IMR-90 (cell line): ENCODE measurements around the gene RUNX1. TPM values are rescaled to one million over a fixed set of nuclear protein-coding genes. Genes with fewer than 3 reads are reported as not detected.

Experiments
- ATAC-seq: fragments of 200-7000 bp; cut with Tn5 transposase; 2 replicates; pipeline ENCODE4 v1.9.1; 2020; ENCODE audit warnings: low read depth, mild to moderate bottlenecking, moderate library complexity
- BruUV-seq: library from RNA; stranded (reverse); fragments of 400-500 nt; replicated peaks from 2 replicates; lab custom pipeline; 2021; lab: Mats Ljungman, UMichigan
- CTCF ChIA-PET: fragments of 300-600 bp; formaldehyde crosslinking; extraction: SDS; loops from one replicate; lab custom pipeline; 2021; ENCODE audit warnings: antibody characterized with exemption; lab: Yijun Ruan, JAX
- POLR2A ChIA-PET: fragments of 300-600 bp; sonication (Branson Sonifier 250); formaldehyde crosslinking; loops from one replicate; lab custom pipeline; 2022; ENCODE audit warnings: antibody characterized with exemption; ENCODE audit not compliant: unreplicated experiment; lab: Charles Lee
- DNase-seq: peaks from one replicate; pipeline ENCODE4 v3.0.0; 2013
- H2AFZ ChIP-seq: replicated peaks from 2 replicates; pipeline ENCODE3; 2013; ENCODE audit warnings: low read length, mild to moderate bottlenecking; ENCODE audit not compliant: poor library complexity
- H2AK5ac ChIP-seq: 2 replicates; pipeline ENCODE4 v1.6.1; 2013; ENCODE audit warnings: low read depth, low read length, inconsistent platforms
- H2AK9ac ChIP-seq: replicated peaks from 2 replicates; pipeline ENCODE3; 2013; ENCODE audit warnings: mild to moderate bottlenecking, low read depth, low read length, moderate library complexity; ENCODE audit not compliant: poor library complexity
- H2BK120ac ChIP-seq: 2 replicates; pipeline ENCODE4 v1.6.1; 2013; ENCODE audit warnings: low read depth, low read length, inconsistent platforms
- H2BK15ac ChIP-seq: 3 replicates; pipeline ENCODE4 v1.6.1; 2013; ENCODE audit warnings: low read depth, low read length, inconsistent platforms
- H2BK20ac ChIP-seq: 2 replicates; pipeline ENCODE4 v1.6.1; 2013; ENCODE audit warnings: low read depth, mild to moderate bottlenecking, inconsistent platforms, low read length, moderate library complexity
- H2BK5ac ChIP-seq: 2 replicates; pipeline ENCODE4 v1.6.1; 2013; ENCODE audit warnings: mild to moderate bottlenecking, low read depth, low read length, inconsistent platforms; ENCODE audit not compliant: poor library complexity, severe bottlenecking
- H3K14ac ChIP-seq: replicated peaks from 2 replicates; pipeline ENCODE4 v1.6.1; 2013; ENCODE audit warnings: low read depth, low read length, inconsistent platforms
- H3K18ac ChIP-seq: 2 replicates; pipeline ENCODE4 v1.6.1; 2013; ENCODE audit warnings: low read depth, low read length, control low read depth
- H3K23ac ChIP-seq: 2 replicates; pipeline ENCODE4 v1.6.1; 2013; ENCODE audit warnings: low read depth, low read length, inconsistent platforms
- H3K27ac ChIP-seq: 2 replicates; pipeline ENCODE4 v1.5.1; 2013; ENCODE audit warnings: mild to moderate bottlenecking, control low read depth, low read length; ENCODE audit not compliant: insufficient read depth
- H3K27me3 ChIP-seq: 2 replicates; pipeline ENCODE4 v1.6.1; 2013; ENCODE audit warnings: low read length; ENCODE audit not compliant: control insufficient read depth, insufficient read depth
- H3K36me3 ChIP-seq: 2 replicates; pipeline ENCODE4 v1.6.1; 2013; ENCODE audit warnings: low read length, mixed read lengths; ENCODE audit not compliant: control insufficient read depth, insufficient read depth
- H3K4ac ChIP-seq: 2 replicates; pipeline ENCODE4 v1.6.1; 2013; ENCODE audit warnings: low read depth, low read length, inconsistent platforms
- H3K4me1 ChIP-seq: 2 replicates; pipeline ENCODE4 v1.6.1; 2013; ENCODE audit warnings: low read length, mixed read lengths; ENCODE audit not compliant: control insufficient read depth, insufficient read depth
- H3K4me2 ChIP-seq: 2 replicates; pipeline ENCODE4 v1.6.1; 2013; ENCODE audit warnings: low read depth, mild to moderate bottlenecking, control low read depth, low read length, moderate library complexity
- H3K4me3 ChIP-seq: 2 replicates; pipeline ENCODE4 v1.5.1; 2013; ENCODE audit warnings: low read depth, mild to moderate bottlenecking, control low read depth, low read length, moderate library complexity; ENCODE audit not compliant: insufficient read depth
- H3K56ac ChIP-seq: 2 replicates; pipeline ENCODE4 v1.6.1; 2013; ENCODE audit warnings: low read length, inconsistent platforms; ENCODE audit not compliant: insufficient read depth; ENCODE audit errors: extremely low read depth
- H3K79me1 ChIP-seq, 2 experiments: 2 replicates each; pipeline ENCODE4 v1.6.1; 2013; ENCODE audit warnings: low read length in 2 of 2, inconsistent platforms in 1 of 2, low read depth in 1 of 2
- H3K9ac ChIP-seq: 2 replicates; pipeline ENCODE4 v1.6.1; 2013; ENCODE audit warnings: low read depth, low read length, control low read depth
- H3K9me1 ChIP-seq: 2 replicates; pipeline ENCODE4 v1.6.1; 2013; ENCODE audit warnings: low read length, inconsistent platforms; ENCODE audit not compliant: insufficient read depth
- H3K9me3 ChIP-seq: 2 replicates; pipeline ENCODE4 v1.6.1; 2013; ENCODE audit warnings: low read length; ENCODE audit not compliant: control insufficient read depth, insufficient read depth
- H4K20me1 ChIP-seq: 2 replicates; pipeline ENCODE4 v1.6.1; 2013; ENCODE audit warnings: low read length, inconsistent platforms; ENCODE audit not compliant: insufficient read depth
- H4K5ac ChIP-seq: 2 replicates; pipeline ENCODE4 v1.6.1; 2013; ENCODE audit warnings: mild to moderate bottlenecking, low read depth, low read length, control low read depth
- H4K8ac ChIP-seq, 2 experiments: 2 replicates each; pipeline ENCODE4 v1.6.1; 2013; ENCODE audit warnings: low read depth in 2 of 2, low read length in 2 of 2, control low read depth in 1 of 2, inconsistent platforms in 1 of 2
- H4K91ac ChIP-seq: 2 replicates; pipeline ENCODE4 v1.6.1; 2013; ENCODE audit warnings: low read depth, low read length, inconsistent platforms; ENCODE audit not compliant: insufficient read depth
- CEBPB ChIP-seq: IDR thresholded peaks from 2 replicates; pipeline ENCODE4 v1.6.1; 2012; ENCODE audit warnings: low read depth, low read length, improper control_type of control experiment
- CHD1 ChIP-seq: IDR thresholded peaks from 2 replicates; pipeline ENCODE4 v1.6.1; 2012; ENCODE audit warnings: low read depth, low read length, improper control_type of control experiment
- FOS ChIP-seq: fragments of 150-350 bp; IDR thresholded peaks from 2 replicates; pipeline ENCODE4 v1.6.1; 2016; ENCODE audit warnings: low read depth, low read length
- MAZ ChIP-seq: IDR thresholded peaks from 2 replicates; pipeline ENCODE4 v1.6.1; 2012; ENCODE audit warnings: low read depth, mild to moderate bottlenecking, low read length, improper control_type of control experiment, moderate library complexity, borderline replicate concordance
- MXI1 ChIP-seq: IDR thresholded peaks from 2 replicates; pipeline ENCODE4 v1.6.1; 2012; ENCODE audit warnings: low read depth, mild to moderate bottlenecking, low read length, moderate library complexity, borderline replicate concordance
- NFE2L2 ChIP-seq: fragments of 150-350 bp; IDR thresholded peaks from 2 replicates; pipeline ENCODE4 v1.6.1; 2016; ENCODE audit warnings: low read depth, mild to moderate bottlenecking, low read length
- POLR2A ChIP-seq: IDR thresholded peaks from 2 replicates; pipeline ENCODE4 v1.6.1; 2012; ENCODE audit warnings: mild to moderate bottlenecking, low read depth, low read length
- RAD21 ChIP-seq: IDR thresholded peaks from 2 replicates; pipeline ENCODE4 v1.6.1; 2012; ENCODE audit warnings: low read length, improper control_type of control experiment
- SMC3 ChIP-seq: fragments of 150-350 bp; IDR thresholded peaks from 2 replicates; pipeline ENCODE4 v1.6.1; 2016; ENCODE audit warnings: low read depth, mild to moderate bottlenecking, antibody characterized with exemption, low read length, moderate library complexity
- WGBS, 2 experiments: methylation state at CpG; one replicate each; pipeline versions ENCODE4 v1.1.5 to v1.1.7; 2013; ENCODE audit warnings: missing lambda C conversion rate in 2 of 2; ENCODE audit not compliant: insufficient read length in 1 of 2; ENCODE audit errors: extremely low coverage in 2 of 2; 5-methylcytosine and 5-hydroxymethylcytosine counted together
- dilution Hi-C: fragments of 300-500 bp; cut with HindIII; formaldehyde crosslinking; loops from one replicate; pipeline ENCODE4 v1.14.3; 2018; ENCODE audit warnings: low sequenced_read_pairs; ENCODE audit not compliant: unreplicated experiment
- in situ Hi-C: fragments of 300-500 bp; cut with MboI; formaldehyde crosslinking; loops from 3 replicates; pipeline ENCODE4 v1.14.3; 2019; ENCODE audit warnings: low sequenced_read_pairs, inconsistent platforms, mixed read lengths
- intact Hi-C: fragments of 100-400 bp; cut with micrococcal nuclease; formaldehyde crosslinking; loops from 2 replicates; pipeline ENCODE4 v1.10.0; 2022
- polyA plus RNA-seq, 3 experiments: library from polyadenylated mRNA; depleted of rRNA; stranded (reverse); fragments of >200 nt; gene quantifications; 2 replicates each; pipeline ENCODE4 v1.2.3, GENCODE V29; 2012; ENCODE audit warnings: low replicate concordance in 1 of 3
- total RNA-seq: library from RNA; depleted of rRNA; stranded (reverse); fragments of >200 nt; gene quantifications from 2 replicates; pipeline ENCODE4 v1.2.3, GENCODE V29; 2012
- TF ChIP-seq, protein P1 (sequence below): fragments of 150-350 bp; IDR thresholded peaks from 2 replicates; pipeline ENCODE4 v1.6.1; 2017; ENCODE audit warnings: mild to moderate bottlenecking, antibody characterized with exemption, low read length, low read depth
- TF ChIP-seq, protein P2 (sequence below): fragments of 150-350 bp; IDR thresholded peaks from 2 replicates; pipeline ENCODE4 v1.6.1; 2016; ENCODE audit warnings: low read depth, mild to moderate bottlenecking, low read length, moderate library complexity, borderline replicate concordance
- TF ChIP-seq, protein P3 (sequence below): conservative IDR thresholded peaks from 2 replicates; pipeline ENCODE4 v1.5.1; 2012; ENCODE audit warnings: mild to moderate bottlenecking, low read depth, low read length, improper control_type of control experiment

The RUNX1 gene
- total and polyA plus RNA-seq, 2 of the 4 experiments (the other 2 are of a cell fraction): 34.5 to 56.5 TPM

DNA sequence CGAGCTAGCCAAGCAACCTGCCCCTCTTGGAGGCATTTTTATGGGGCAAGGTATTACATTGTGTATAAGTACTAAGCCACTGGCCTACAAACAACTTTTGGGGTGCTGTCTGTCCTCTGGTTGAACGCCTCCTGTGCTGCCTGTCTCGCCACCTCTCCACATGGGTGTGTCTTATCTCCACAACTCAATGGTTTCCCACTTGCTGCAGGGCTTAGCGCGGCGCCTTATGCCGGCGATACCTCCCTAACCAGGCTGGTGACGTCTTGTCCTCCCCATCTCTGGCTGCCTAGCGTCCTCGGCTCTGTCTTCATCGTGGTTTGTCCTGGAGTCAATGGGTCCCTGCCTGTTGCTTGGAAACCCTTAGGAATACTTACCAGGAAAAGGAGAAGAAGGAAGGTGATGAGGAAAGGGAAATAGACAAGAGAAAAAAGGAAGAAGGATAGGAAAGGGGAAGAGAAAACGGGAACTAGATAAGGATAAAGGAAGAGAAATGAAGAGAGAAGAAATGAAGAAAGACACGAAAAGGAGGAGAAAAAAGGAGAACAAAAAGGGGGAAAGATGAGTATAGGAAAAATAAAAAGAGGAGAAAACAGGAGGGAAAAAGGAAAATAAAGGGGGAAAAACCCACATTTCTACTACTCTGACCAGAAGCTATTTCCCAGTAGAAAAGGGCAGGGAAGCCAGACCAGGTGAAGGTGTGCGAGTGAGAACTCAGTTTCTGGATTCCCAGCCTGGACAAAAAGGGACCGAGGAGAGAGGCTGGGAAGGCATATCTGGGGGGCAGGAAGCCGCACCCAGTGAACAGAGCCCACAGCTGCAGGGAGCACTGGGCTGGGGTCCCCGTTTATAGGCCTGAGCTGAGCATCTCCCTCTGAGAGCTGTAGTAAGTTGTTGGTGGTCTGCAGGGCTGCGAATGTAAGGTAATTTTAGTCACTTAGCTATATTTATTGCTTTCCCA lies 294.1 kb downstream of the RUNX1 start (continued):
- TF ChIP-seq CEBPB: no peak

DNA sequence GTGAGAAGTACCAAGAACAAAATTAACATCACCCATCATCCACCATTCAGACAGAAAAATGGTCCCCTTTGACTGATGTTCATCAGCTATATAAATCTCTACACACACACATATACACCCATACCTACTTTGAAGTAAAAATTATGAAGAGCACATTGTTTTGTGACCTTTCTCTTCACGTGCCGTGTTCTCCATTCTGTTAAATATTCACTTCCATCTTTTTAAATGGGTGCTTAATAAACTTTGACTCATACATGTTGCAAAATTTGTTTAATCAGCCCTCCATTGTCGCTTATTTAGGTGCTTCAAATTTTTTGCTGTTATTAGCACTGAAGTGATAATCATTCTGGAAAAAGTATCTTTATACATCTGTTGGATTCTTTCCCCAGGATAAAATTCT lies 300.2 kb downstream of the RUNX1 start:
- DNase-seq: no peak
- intact Hi-C loops: loop anchor here (5.0 to 10.0 kb wide), 4 partner anchors 98 to 896 kb away; partner anchors contain the start of gene RUNX1
- Histone ChIP-seq H2BK5ac (no peak overlapping the region), H2BK120ac (no peak overlapping the region), H3K56ac (no peak overlapping the region), H3K9me3 (no peaks in the 10 kb centered on the region), H3K23ac (no peak overlapping the region), H3K27ac (no peak overlapping the region), H3K4me3 (no peak overlapping the region), H3K4me1 (0 out of 2 replicates have a peak, but pooled peaks cover 1% of the 10 kb centered on the region), H3K79me1 (peaks cover 0 to 7% of the 10 kb centered on the region in 2 experiments; a peak in 2 of 4 replicates), H3K4ac (no peak overlapping the region), H2AFZ (no peak overlapping the region), H3K18ac (no peak overlapping the region), H2AK5ac (no peak overlapping the region), H4K8ac (no peak overlapping the region), H4K5ac (no peak overlapping the region), H3K4me2 (no peak overlapping the region), H2BK20ac (no peak overlapping the region), H3K14ac (no peak overlapping the region), H4K91ac (no peak overlapping the region), H4K20me1 (no peaks in the 10 kb centered on the region), H3K9ac (no peak overlapping the region), H2AK9ac (no peak overlapping the region), H2BK15ac (no peak overlapping the region), H3K9me1 (no peaks in the 10 kb centered on the region; the same call in 1 of the 2 replicates), H3K27me3 (peaks cover under 1% of the 10 kb centered on the region; the same call in 1 of the 2 replicates), H3K36me3 (no peaks in the 10 kb centered on the region)
- BruUV-seq: no TSS peak
- ATAC-seq: no peak
- 90% methylated on average over 2 of the region's 3 CpGs; no CpG with 5 or more reads in 1 of the 2 experiments for WGBS, 2 experiments
- ChIA-PET CTCF (no interaction called here), POLR2A (no interaction called here)
- in situ Hi-C loops: loop anchor here (5.0 to 25.0 kb wide), 4 partner anchors 128 to 1188 kb away; no protein-coding TSS in a partner anchor
- dilution Hi-C loops: no loop called here
- TF ChIP-seq SMC3 (no peak), MXI1 (no peak), FOS (no peak), NFE2L2 (no peak), MAZ (no peak), CHD1 (no peak), POLR2A (no peak), RAD21 (no peak)
- TF ChIP-seq, protein P1, sequence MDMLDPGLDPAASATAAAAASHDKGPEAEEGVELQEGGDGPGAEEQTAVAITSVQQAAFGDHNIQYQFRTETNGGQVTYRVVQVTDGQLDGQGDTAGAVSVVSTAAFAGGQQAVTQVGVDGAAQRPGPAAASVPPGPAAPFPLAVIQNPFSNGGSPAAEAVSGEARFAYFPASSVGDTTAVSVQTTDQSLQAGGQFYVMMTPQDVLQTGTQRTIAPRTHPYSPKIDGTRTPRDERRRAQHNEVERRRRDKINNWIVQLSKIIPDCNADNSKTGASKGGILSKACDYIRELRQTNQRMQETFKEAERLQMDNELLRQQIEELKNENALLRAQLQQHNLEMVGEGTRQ: no peak
- TF ChIP-seq, protein P2, sequence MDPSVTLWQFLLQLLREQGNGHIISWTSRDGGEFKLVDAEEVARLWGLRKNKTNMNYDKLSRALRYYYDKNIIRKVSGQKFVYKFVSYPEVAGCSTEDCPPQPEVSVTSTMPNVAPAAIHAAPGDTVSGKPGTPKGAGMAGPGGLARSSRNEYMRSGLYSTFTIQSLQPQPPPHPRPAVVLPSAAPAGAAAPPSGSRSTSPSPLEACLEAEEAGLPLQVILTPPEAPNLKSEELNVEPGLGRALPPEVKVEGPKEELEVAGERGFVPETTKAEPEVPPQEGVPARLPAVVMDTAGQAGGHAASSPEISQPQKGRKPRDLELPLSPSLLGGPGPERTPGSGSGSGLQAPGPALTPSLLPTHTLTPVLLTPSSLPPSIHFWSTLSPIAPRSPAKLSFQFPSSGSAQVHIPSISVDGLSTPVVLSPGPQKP: no peak
- TF ChIP-seq, protein P3, sequence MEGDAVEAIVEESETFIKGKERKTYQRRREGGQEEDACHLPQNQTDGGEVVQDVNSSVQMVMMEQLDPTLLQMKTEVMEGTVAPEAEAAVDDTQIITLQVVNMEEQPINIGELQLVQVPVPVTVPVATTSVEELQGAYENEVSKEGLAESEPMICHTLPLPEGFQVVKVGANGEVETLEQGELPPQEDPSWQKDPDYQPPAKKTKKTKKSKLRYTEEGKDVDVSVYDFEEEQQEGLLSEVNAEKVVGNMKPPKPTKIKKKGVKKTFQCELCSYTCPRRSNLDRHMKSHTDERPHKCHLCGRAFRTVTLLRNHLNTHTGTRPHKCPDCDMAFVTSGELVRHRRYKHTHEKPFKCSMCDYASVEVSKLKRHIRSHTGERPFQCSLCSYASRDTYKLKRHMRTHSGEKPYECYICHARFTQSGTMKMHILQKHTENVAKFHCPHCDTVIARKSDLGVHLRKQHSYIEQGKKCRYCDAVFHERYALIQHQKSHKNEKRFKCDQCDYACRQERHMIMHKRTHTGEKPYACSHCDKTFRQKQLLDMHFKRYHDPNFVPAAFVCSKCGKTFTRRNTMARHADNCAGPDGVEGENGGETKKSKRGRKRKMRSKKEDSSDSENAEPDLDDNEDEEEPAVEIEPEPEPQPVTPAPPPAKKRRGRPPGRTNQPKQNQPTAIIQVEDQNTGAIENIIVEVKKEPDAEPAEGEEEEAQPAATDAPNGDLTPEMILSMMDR: no peak
